PC-9 (cell line): ENCODE measurements around the gene RBM3.

Source experiments
- EZH2 ChIP-seq: fragments of 200-600 bp; sonication (generic); IDR thresholded peaks from 2 replicates; pipeline ENCODE4 v1.8.0; 2017; ENCODE audit warnings: antibody characterized with exemption, low read depth
- TF ChIP-seq, protein P1 (sequence below): fragments of 200-600 bp; sonication (generic); conservative IDR thresholded peaks from 2 replicates; pipeline ENCODE4 v1.6.1; 2017; ENCODE audit warnings: mixed run types, antibody characterized with exemption, mild to moderate bottlenecking, moderate library complexity

DNA sequence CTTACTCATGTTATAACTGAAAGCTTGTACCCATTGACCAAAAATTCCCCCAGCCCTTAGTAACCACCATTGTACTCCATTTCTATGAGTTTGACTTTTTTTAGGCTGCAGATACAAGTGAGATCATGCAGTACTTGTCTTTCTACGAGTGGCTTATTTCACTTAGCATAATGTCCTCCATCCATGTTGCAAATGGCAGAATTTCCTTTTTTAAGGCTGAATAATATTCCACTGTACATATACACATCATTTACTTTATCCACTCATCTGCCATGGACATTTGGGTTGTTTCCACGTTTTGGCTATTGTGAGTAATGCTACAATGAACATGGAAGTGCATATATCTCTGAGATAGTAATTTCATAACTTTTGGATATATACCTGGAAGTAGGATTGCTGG, 10.4 kb downstream of the RBM3 start:
- TF ChIP-seq, protein P1, sequence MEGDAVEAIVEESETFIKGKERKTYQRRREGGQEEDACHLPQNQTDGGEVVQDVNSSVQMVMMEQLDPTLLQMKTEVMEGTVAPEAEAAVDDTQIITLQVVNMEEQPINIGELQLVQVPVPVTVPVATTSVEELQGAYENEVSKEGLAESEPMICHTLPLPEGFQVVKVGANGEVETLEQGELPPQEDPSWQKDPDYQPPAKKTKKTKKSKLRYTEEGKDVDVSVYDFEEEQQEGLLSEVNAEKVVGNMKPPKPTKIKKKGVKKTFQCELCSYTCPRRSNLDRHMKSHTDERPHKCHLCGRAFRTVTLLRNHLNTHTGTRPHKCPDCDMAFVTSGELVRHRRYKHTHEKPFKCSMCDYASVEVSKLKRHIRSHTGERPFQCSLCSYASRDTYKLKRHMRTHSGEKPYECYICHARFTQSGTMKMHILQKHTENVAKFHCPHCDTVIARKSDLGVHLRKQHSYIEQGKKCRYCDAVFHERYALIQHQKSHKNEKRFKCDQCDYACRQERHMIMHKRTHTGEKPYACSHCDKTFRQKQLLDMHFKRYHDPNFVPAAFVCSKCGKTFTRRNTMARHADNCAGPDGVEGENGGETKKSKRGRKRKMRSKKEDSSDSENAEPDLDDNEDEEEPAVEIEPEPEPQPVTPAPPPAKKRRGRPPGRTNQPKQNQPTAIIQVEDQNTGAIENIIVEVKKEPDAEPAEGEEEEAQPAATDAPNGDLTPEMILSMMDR = no peak
- no peak for TF ChIP-seq EZH2
